H1 (cell line): ENCODE measurements around the gene TMBIM1. TPM values are rescaled to one million over a fixed set of nuclear protein-coding genes. Genes with fewer than 3 reads are reported as not detected.

ENCODE experiments used
- CTCF ChIA-PET: fragments of 300-600 bp; sonication (Branson Sonifier 250); formaldehyde crosslinking; loops from one replicate; lab custom pipeline; 2021; ENCODE audit not compliant: partially characterized antibody; lab: Charles Lee
- POLR2A ChIA-PET: fragments of 300-600 bp; sonication (Branson Sonifier 250); formaldehyde crosslinking; loops from one replicate; lab custom pipeline; 2021; ENCODE audit warnings: inconsistent platforms; ENCODE audit not compliant: partially characterized antibody; lab: Charles Lee
- DNase-seq, 2 experiments: peaks; one replicate each; pipeline versions ENCODE4 v3.0.0 to v3.0.0-alpha.2; 2010 to 2022; ENCODE audit warnings: low spot score in 2 of 2, low read depth in 1 of 2, mixed read lengths in 1 of 2
- FAIRE-seq: peaks from 2 replicates; lab custom pipeline; 2011; peaks lifted over from hg19 to GRCh38; lab: Jason Lieb, UNC
- H2AFZ ChIP-seq: 2 replicates; pipeline ENCODE4 v1.8.1; 2012; ENCODE audit warnings: low read length, inconsistent platforms
- H2AK5ac ChIP-seq: 2 replicates; pipeline ENCODE4 v1.6.1; 2013; ENCODE audit warnings: low read depth, low read length
- H2BK120ac ChIP-seq: replicated peaks from 2 replicates; pipeline ENCODE3; 2013; ENCODE audit warnings: low read depth, low read length, inconsistent platforms
- H2BK12ac ChIP-seq: 2 replicates; pipeline ENCODE4 v1.6.1; 2013; ENCODE audit warnings: low read depth, low read length
- H2BK15ac ChIP-seq: 2 replicates; pipeline ENCODE4 v1.6.1; 2013; ENCODE audit warnings: low read length
- H2BK20ac ChIP-seq: 2 replicates; pipeline ENCODE4 v1.6.1; 2013; ENCODE audit warnings: low read length
- H2BK5ac ChIP-seq: 2 replicates; pipeline ENCODE4 v1.6.1; 2013; ENCODE audit warnings: low read depth, low read length
- H3K14ac ChIP-seq: 2 replicates; pipeline ENCODE4 v1.6.1; 2013; ENCODE audit warnings: inconsistent platforms; ENCODE audit not compliant: insufficient read length
- H3K18ac ChIP-seq: 2 replicates; pipeline ENCODE4 v1.6.1; 2013; ENCODE audit warnings: low read length; ENCODE audit errors: extremely low read depth
- H3K23ac ChIP-seq: 2 replicates; pipeline ENCODE4 v1.6.1; 2013; ENCODE audit warnings: inconsistent platforms; ENCODE audit not compliant: insufficient read length
- H3K23me2 ChIP-seq: 2 replicates; pipeline ENCODE4 v1.6.1; 2013; ENCODE audit warnings: low read depth, low read length
- H3K27ac ChIP-seq: 2 replicates; pipeline ENCODE4 v1.6.1; 2011; ENCODE audit warnings: low read depth, low read length, inconsistent platforms
- H3K27me3 ChIP-seq, 4 experiments: replicated peaks in 1 of 4; 1 replicate in 1 of 4; 2 replicates in 3 of 4; pipeline versions ENCODE4 v1.6.1 to v1.8.1; 2011 to 2013; ENCODE audit warnings: low read length in 3 of 4, mild to moderate bottlenecking in 3 of 4, inconsistent platforms in 2 of 4, mixed read lengths in 2 of 4, moderate library complexity in 1 of 4; ENCODE audit not compliant: control insufficient read depth in 3 of 4, insufficient read depth in 3 of 4; ENCODE audit errors: extremely low read depth in 1 of 4
- H3K36me3 ChIP-seq, 4 experiments: 2 replicates each; pipeline versions ENCODE4 v1.6.1 to v1.8.1; 2011 to 2013; ENCODE audit warnings: mild to moderate bottlenecking in 4 of 4, low read length in 3 of 4, moderate library complexity in 2 of 4, control low read depth in 1 of 4, inconsistent platforms in 1 of 4; ENCODE audit not compliant: insufficient read depth in 4 of 4, control insufficient read depth in 2 of 4
- H3K4ac ChIP-seq: replicated peaks from 2 replicates; pipeline ENCODE3; 2013; ENCODE audit warnings: low read length, low read depth, mixed read lengths, inconsistent platforms; ENCODE audit not compliant: insufficient read length
- H3K4me1 ChIP-seq, 4 experiments: replicated peaks in 1 of 4; 1 replicate in 1 of 4; 2 replicates in 3 of 4; pipeline versions ENCODE4 v1.6.1 to v1.8.1; 2011 to 2013; ENCODE audit warnings: low read length in 3 of 4, inconsistent platforms in 2 of 4, mixed read lengths in 1 of 4; ENCODE audit not compliant: insufficient read depth in 4 of 4, control insufficient read depth in 3 of 4
- H3K4me2 ChIP-seq, 2 experiments: 2 replicates each; pipeline versions ENCODE4 v1.6.1 to v1.8.1; 2011 to 2013; ENCODE audit warnings: low read depth in 2 of 2, low read length in 2 of 2, control low read depth in 1 of 2, inconsistent platforms in 1 of 2, mild to moderate bottlenecking in 1 of 2; ENCODE audit not compliant: insufficient read depth in 1 of 2
- H3K4me3 ChIP-seq, 4 experiments: fragments of 200-600, 300-600 bp in 1 of 4; sonication (generic), shearing (Covaris generic), sonication (Bioruptor Twin) in 1 of 4; 2 replicates each; pipeline versions ENCODE4 v1.5.1 to v1.8.1; 2011 to 2016; ENCODE audit warnings: low read length in 4 of 4, low read depth in 3 of 4, control low read depth in 2 of 4, inconsistent platforms in 2 of 4, mild to moderate bottlenecking in 2 of 4, mixed read lengths in 1 of 4, moderate library complexity in 1 of 4; ENCODE audit not compliant: insufficient read depth in 2 of 4; ENCODE audit errors: extremely low read depth in 1 of 4
- H3K56ac ChIP-seq: replicated peaks from 2 replicates; pipeline ENCODE3; 2013; ENCODE audit warnings: low read depth, mild to moderate bottlenecking, mixed read lengths, low read length, inconsistent platforms; ENCODE audit not compliant: insufficient read length
- H3K79me1 ChIP-seq: 2 replicates; pipeline ENCODE4 v1.6.1; 2013; ENCODE audit warnings: low read depth, low read length, control low read depth
- H3K79me2 ChIP-seq, 2 experiments: 2 replicates each; pipeline versions ENCODE4 v1.6.1 to v1.8.1; 2012 to 2013; ENCODE audit warnings: low read length in 2 of 2, mild to moderate bottlenecking in 2 of 2, inconsistent platforms in 1 of 2; ENCODE audit not compliant: insufficient read depth in 2 of 2, control insufficient read depth in 1 of 2
- H3K9ac ChIP-seq, 4 experiments: replicated peaks in 1 of 4; 1 replicate in 1 of 4; 2 replicates in 3 of 4; pipeline versions ENCODE4 v1.6.1 to v1.8.1; 2011 to 2013; ENCODE audit warnings: low read depth in 3 of 4, low read length in 3 of 4, control low read depth in 2 of 4, mild to moderate bottlenecking in 2 of 4, moderate library complexity in 2 of 4, inconsistent platforms in 1 of 4; ENCODE audit errors: extremely low read depth in 1 of 4
- H3K9me3 ChIP-seq, 2 experiments: 2 replicates each; pipeline versions ENCODE4 v1.6.1 to v1.8.1; 2012 to 2013; ENCODE audit warnings: mild to moderate bottlenecking in 2 of 2, moderate library complexity in 2 of 2, control low read depth in 1 of 2, inconsistent platforms in 1 of 2, low read depth in 1 of 2, low read length in 1 of 2, mixed read lengths in 1 of 2; ENCODE audit not compliant: insufficient read depth in 2 of 2
- H4K20me1 ChIP-seq, 2 experiments: replicated peaks in 1 of 2; 2 replicates each; pipeline versions ENCODE3 to v1.8.1; 2011 to 2013; ENCODE audit warnings: inconsistent platforms in 2 of 2, low read length in 2 of 2, mild to moderate bottlenecking in 1 of 2; ENCODE audit not compliant: insufficient read depth in 2 of 2, control insufficient read depth in 1 of 2
- H4K5ac ChIP-seq: 2 replicates; pipeline ENCODE4 v1.6.1; 2013; ENCODE audit warnings: low read length, low read depth, mixed read lengths, inconsistent platforms; ENCODE audit not compliant: insufficient read length
- H4K8ac ChIP-seq: 2 replicates; pipeline ENCODE4 v1.8.0; 2013; ENCODE audit warnings: mild to moderate bottlenecking, moderate library complexity, low read length, inconsistent platforms; ENCODE audit not compliant: insufficient read depth; ENCODE audit errors: extremely low read depth
- H4K91ac ChIP-seq: replicated peaks from 2 replicates; pipeline ENCODE3; 2013; ENCODE audit warnings: low read length, mixed read lengths, inconsistent platforms; ENCODE audit not compliant: insufficient read length
- ATF3 ChIP-seq: IDR thresholded peaks from 2 replicates; pipeline ENCODE4 v1.6.1; 2011; ENCODE audit warnings: low read depth, mild to moderate bottlenecking, low read length; ENCODE audit not compliant: insufficient read depth
- CBX5 ChIP-seq: fragments of 300-800, 300-1000 bp; sonication (generic); IDR thresholded peaks from 2 replicates; pipeline ENCODE4 v1.7.1; 2016; ENCODE audit warnings: antibody characterized with exemption, low read length, low read depth
- CBX8 ChIP-seq: fragments of 300-800, 300-1000 bp; sonication (generic); IDR thresholded peaks from 2 replicates; pipeline ENCODE4 v1.7.1; 2016; ENCODE audit warnings: low read depth, low read length, borderline replicate concordance
- POLR2AphosphoS5 ChIP-seq: IDR thresholded peaks from 2 replicates; pipeline ENCODE4 v1.6.1; 2011; ENCODE audit warnings: low read depth, low read length
- SP1 ChIP-seq: IDR thresholded peaks from 2 replicates; pipeline ENCODE4 v1.6.1; 2011; ENCODE audit warnings: low read depth, low read length
- TAF1 ChIP-seq: IDR thresholded peaks from 2 replicates; pipeline ENCODE4 v1.6.1; 2011; ENCODE audit warnings: mild to moderate bottlenecking, low read depth, low read length
- WGBS, 2 experiments: shearing (Covaris generic) in 1 of 2; methylation state at CpG; one replicate each; pipeline versions ENCODE4 v1.1.6 to v1.1.7; 2013 to 2015; ENCODE audit warnings: low lambda C conversion rate in 2 of 2, mixed read lengths in 2 of 2, inconsistent platforms in 1 of 2, low coverage in 1 of 2, missing lambda C conversion rate in 1 of 2; ENCODE audit not compliant: insufficient replicate concordance in 2 of 2, insufficient coverage in 1 of 2, insufficient read length in 1 of 2; ENCODE audit errors: extremely low coverage in 1 of 2, missing lambda C conversion rate in 1 of 2; 5-methylcytosine and 5-hydroxymethylcytosine counted together
- polyA plus RNA-seq, 7 experiments: library from polyadenylated mRNA; depleted of rRNA in 3 of 7; stranded (reverse) in 5 of 7; unstranded in 2 of 7; fragments of >200 nt in 5 of 7; fragments of 200-250 nt in 2 of 7; gene quantifications; 1 replicate in 5 of 7; 2 replicates in 1 of 7; 4 replicates in 1 of 7; pipeline versions ENCODE4 v1.2.1 to v1.2.3, GENCODE V29; 2011 to 2013; ENCODE audit warnings: missing spikeins in 2 of 7, mixed read lengths in 2 of 7
- total RNA-seq: library from RNA; stranded (reverse); fragmentation: NEBNext Ultra II Directional; extraction: Animal tissue kit (Norgen Biotek cat#: 25700); gene quantifications from 2 replicates; pipeline ENCODE4 v1.2.1, GENCODE V29; 2021

TMBIM1 gene
- total and polyA plus RNA-seq, 2 of the 8 experiments (the other 6 are each of a cell fraction or from before 2014, with no cell fraction given), result 22.1 to 36.8 TPM

- no peaks in the 10 kb centered on the region for H3K36me3 ChIP-seq
- ChIA-PET POLR2A (interaction anchor here (1.1 kb wide), 1 partner anchor 52 kb away, joined by 3 read pairs; no protein-coding TSS in a partner anchor), CTCF (interaction anchor here (0.7 to 4.0 kb wide), 5 partner anchors 8 to 748 kb away, joined by 3 to 21 read pairs (median 3); no protein-coding TSS in a partner anchor)
- H4K20me1 ChIP-seq, result no peaks in the 10 kb centered on the region
- no peak overlapping the region for H4K8ac ChIP-seq
- H3K79me1 ChIP-seq, result no peaks in the 10 kb centered on the region
- H3K4me3 ChIP-seq, result no peak overlapping the region
- H3K4me1 ChIP-seq, result no peaks in the 10 kb centered on the region
- 92% methylated on average over 8 of the region's 8 CpGs; no CpG with 5 or more reads in 1 of the 2 experiments for WGBS, 2 experiments
- no peak overlapping the region for H2BK15ac ChIP-seq
- no peak for FAIRE-seq
- no peak overlapping the region for H2AFZ ChIP-seq
- H3K4ac ChIP-seq, result no peak overlapping the region
- H3K23me2 ChIP-seq, result no peaks in the 10 kb centered on the region
- H3K23ac ChIP-seq, result no peak overlapping the region
- no peak overlapping the region for H3K4me2 ChIP-seq
- H3K27me3 ChIP-seq, result no peaks in the 10 kb centered on the region
- H3K27ac ChIP-seq, result no peak overlapping the region
- no peak overlapping the region for H2BK120ac ChIP-seq
- TF ChIP-seq SP1 (no peak), ATF3 (no peak), CBX8 (no peak), CBX5 (no peak), POLR2AphosphoS5 (no peak), TAF1 (no peak)
- H3K79me2 ChIP-seq, result no peaks in the 10 kb centered on the region
- H3K14ac ChIP-seq, result no peak overlapping the region
- no peak for DNase-seq
- H3K56ac ChIP-seq, result no peak overlapping the region
- H2BK5ac ChIP-seq, result no peak overlapping the region
- no peak overlapping the region for H2AK5ac ChIP-seq
- H3K9ac ChIP-seq, result no peak overlapping the region
- no peak overlapping the region for H2BK12ac ChIP-seq
- H4K5ac ChIP-seq, result no peak overlapping the region
- H3K9me3 ChIP-seq, result no peaks in the 10 kb centered on the region
- no peak overlapping the region for H2BK20ac ChIP-seq
- no peak overlapping the region for H3K18ac ChIP-seq
- no peak overlapping the region for H4K91ac ChIP-seq
Observed at GRCh38 chr2:218315397-218315796, 23.1 kb upstream of the TMBIM1 start.
